NT2/D1 (cell line): ENCODE data around the gene PGLYRP3.
"Not testable (repeated sequence)": the region's sequence is repeated elsewhere in the genome, so short reads cannot be mapped to it uniquely, and the experiment has no call there.

Source experiments
- DNase-seq: peaks from one replicate; pipeline ENCODE4 v3.0.0-alpha.2; 2011; ENCODE audit warnings: low read depth, low spot score
- H3K27me3 ChIP-seq: 2 replicates; pipeline ENCODE4 v1.6.0; 2011; ENCODE audit warnings: mild to moderate bottlenecking; ENCODE audit not compliant: insufficient read length, insufficient read depth
- H3K36me3 ChIP-seq: 2 replicates; pipeline ENCODE4 v1.6.1; 2011; ENCODE audit warnings: mild to moderate bottlenecking, low read length, mixed read lengths; ENCODE audit not compliant: insufficient read depth, insufficient read length
- H3K4me1 ChIP-seq: 2 replicates; pipeline ENCODE4 v1.5.1; 2011; ENCODE audit not compliant: insufficient read depth, insufficient read length
- H3K4me3 ChIP-seq: 2 replicates; pipeline ENCODE4 v1.5.1; 2011; ENCODE audit warnings: low read depth; ENCODE audit not compliant: insufficient read length
- H3K9ac ChIP-seq: 2 replicates; pipeline ENCODE4 v1.6.0; 2011; ENCODE audit warnings: low read depth; ENCODE audit not compliant: insufficient read length
- H3K9me3 ChIP-seq: 2 replicates; pipeline ENCODE4 v1.5.1; 2011; ENCODE audit warnings: mild to moderate bottlenecking, low read length; ENCODE audit not compliant: insufficient read depth
- SUZ12 ChIP-seq: IDR thresholded peaks from 2 replicates; pipeline ENCODE4 v1.6.1; 2011; ENCODE audit not compliant: insufficient read length, insufficient read depth; ENCODE audit errors: extremely low read depth
- YY1 ChIP-seq: IDR thresholded peaks from 2 replicates; pipeline ENCODE4 v1.6.1; 2011; ENCODE audit not compliant: insufficient read length, insufficient read depth
- ZNF274 ChIP-seq: IDR thresholded peaks from 2 replicates; pipeline ENCODE4 v1.6.1; 2011; ENCODE audit warnings: mild to moderate bottlenecking, low read depth, low read length

PGLYRP3 gene

DNA sequence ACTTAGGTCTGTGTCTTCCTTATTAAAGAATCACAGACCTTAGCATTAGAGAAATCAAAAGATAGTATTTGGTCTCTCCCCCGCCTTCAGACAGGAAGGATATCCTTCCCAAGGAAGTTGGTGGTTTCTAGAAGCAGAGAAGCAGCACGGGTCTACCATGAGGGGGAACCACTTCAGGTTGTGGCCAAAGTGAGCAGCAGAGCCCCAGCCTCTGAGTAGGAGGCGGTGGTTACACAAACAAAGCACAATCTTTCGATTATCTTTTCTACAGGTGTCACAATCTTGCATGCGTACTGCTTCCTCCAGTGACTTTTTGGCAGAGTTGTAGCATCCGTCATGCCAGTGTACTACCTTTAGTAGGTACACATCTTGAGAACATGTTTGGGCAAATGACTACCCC, 27.1 kb upstream of the PGLYRP3 start:
- DNase-seq, result no peak
- Histone ChIP-seq H3K9ac (no peak overlapping the region), H3K4me3 (no peak overlapping the region), H3K27me3 (no peaks in the 10 kb centered on the region), H3K4me1 (peaks cover 9% of the 10 kb centered on the region), H3K36me3 (no peaks in the 10 kb centered on the region), H3K9me3 (no peaks in the 10 kb centered on the region; the same call in 1 of the 2 replicates)
- TF ChIP-seq ZNF274 (no peak), YY1 (no peak)

GRCh38 chr1:153337980-153338853, 25.5 kb upstream of the PGLYRP3 start:
- TF ChIP-seq YY1 (no peak), SUZ12 (no peak), ZNF274 (no peak)
- Histone ChIP-seq H3K9me3 (no peaks in the 10 kb centered on the region; the same call in 1 of the 2 replicates), H3K4me3 (no peak overlapping the region), H3K27me3 (no peaks in the 10 kb centered on the region), H3K36me3 (no peaks in the 10 kb centered on the region), H3K4me1 (no peaks in the 10 kb centered on the region), H3K9ac (no peak overlapping the region)
- DNase-seq, result no peak

GRCh38 chr1:153336650-153337049, 23.9 kb upstream of the PGLYRP3 start:
- TF ChIP-seq YY1, result no peak
- no peak for TF ChIP-seq ZNF274
- no peak for TF ChIP-seq SUZ12
- Histone ChIP-seq H3K36me3 (no peaks in the 10 kb centered on the region), H3K27me3 (no peaks in the 10 kb centered on the region), H3K4me1 (no peaks in the 10 kb centered on the region), H3K4me3 (no peak overlapping the region), H3K9ac (no peak overlapping the region), H3K9me3 (peaks cover 11% of the 10 kb centered on the region)
- no peak for DNase-seq

- TF ChIP-seq SUZ12, result no peak
- Histone ChIP-seq H3K27me3 (no peaks in the 10 kb centered on the region), H3K9me3 (peaks cover 13% of the 10 kb centered on the region), H3K4me3 (no peak overlapping the region), H3K36me3 (no peaks in the 10 kb centered on the region), H3K9ac (no peak overlapping the region), H3K4me1 (no peaks in the 10 kb centered on the region)
- DNase-seq, result no peak
Measured at GRCh38 chr1:153333902-153334301, 21.1 kb upstream of the PGLYRP3 start.

GRCh38 chr1:153324912-153325311, 12.2 kb upstream of the PGLYRP3 start:
- H3K9ac ChIP-seq, result no peak overlapping the region
- no peaks in the 10 kb centered on the region for H3K36me3 ChIP-seq
- DNase-seq, result no peak
- H3K4me3 ChIP-seq, result no peak overlapping the region
- peaks cover 42% of the 10 kb centered on the region for H3K9me3 ChIP-seq
- no peak for TF ChIP-seq YY1
- no peak for TF ChIP-seq ZNF274
- no peak for TF ChIP-seq SUZ12
- H3K27me3 ChIP-seq, result no peaks in the 10 kb centered on the region
- H3K4me1 ChIP-seq, result no peaks in the 10 kb centered on the region

DNA sequence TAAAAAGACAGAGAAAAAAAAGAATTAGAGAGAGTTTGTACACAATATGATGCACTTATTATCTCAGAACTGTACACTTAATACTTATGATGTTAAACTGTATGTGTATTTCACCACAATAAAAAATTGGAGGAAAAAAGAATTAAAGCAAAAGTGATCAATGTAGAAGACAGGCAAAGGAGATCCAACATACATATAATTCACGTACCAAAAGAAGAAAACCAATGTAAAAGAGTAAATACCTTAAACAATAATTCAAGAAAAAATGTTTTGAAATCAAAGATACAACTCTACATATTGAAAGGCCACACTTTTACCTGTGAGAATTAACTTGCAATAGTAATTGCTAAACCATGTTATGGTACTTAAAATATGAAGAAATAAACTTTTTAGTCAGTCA, 9.8 kb upstream of the PGLYRP3 start:
- peaks cover 32% of the 10 kb centered on the region for H3K9me3 ChIP-seq
- H3K36me3 ChIP-seq, result no peaks in the 10 kb centered on the region
- H3K4me3 ChIP-seq, result no peak overlapping the region
- no peak for DNase-seq
- no peaks in the 10 kb centered on the region for H3K27me3 ChIP-seq
- no peaks in the 10 kb centered on the region for H3K4me1 ChIP-seq
- TF ChIP-seq YY1 (no peak), ZNF274 (no peak), SUZ12 (no peak)
- H3K9ac ChIP-seq, result no peak overlapping the region

DNA sequence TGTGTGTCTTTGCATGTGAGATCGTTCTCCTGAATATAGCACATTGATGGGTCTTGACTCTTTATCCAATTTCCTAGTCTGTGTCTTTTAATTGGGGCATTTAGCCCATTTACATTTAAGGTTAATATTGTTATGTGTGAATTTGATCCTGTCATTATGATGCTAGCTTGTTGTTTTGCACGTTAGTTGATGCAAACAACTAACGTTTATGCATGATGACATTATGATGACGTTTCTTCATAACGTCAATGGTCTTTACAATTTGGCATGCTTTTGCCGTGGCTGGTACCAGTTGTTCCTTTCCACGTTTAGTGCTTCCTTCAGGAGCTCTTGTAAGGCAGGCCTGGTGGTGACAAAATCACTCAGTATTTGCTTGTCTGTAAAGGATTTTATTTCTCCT, 5.4 kb upstream of the PGLYRP3 start:
- not testable (repeated sequence) for H3K36me3 ChIP-seq, H3K4me1 ChIP-seq, H3K27me3 ChIP-seq, H3K4me3 ChIP-seq, DNase-seq, H3K9ac ChIP-seq
- peaks cover 13% of the 10 kb centered on the region for H3K9me3 ChIP-seq

DNA sequence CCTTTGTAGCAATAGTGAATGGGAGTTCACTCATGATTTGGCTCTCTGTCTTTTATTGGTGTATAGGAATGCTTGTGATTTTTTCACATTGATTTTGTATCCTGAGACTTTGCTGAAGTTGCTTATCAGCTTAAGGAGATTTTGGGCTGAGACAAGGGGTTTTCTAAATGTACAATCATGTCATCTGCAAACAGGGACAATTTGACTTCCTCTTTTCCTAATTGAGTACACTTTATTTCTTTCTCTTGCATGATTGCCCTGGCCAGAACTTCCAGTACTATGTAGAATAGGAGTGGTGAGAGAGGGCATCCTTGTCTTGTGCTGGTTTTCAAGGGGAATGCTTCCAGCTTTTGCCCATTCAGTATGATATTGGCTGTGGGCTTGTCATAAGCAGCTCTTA, 3.3 kb upstream of the PGLYRP3 start:
- H3K27me3 ChIP-seq, H3K36me3 ChIP-seq, H3K4me1 ChIP-seq, H3K9ac ChIP-seq, DNase-seq, H3K4me3 ChIP-seq, H3K9me3 ChIP-seq: not testable (repeated sequence)

GRCh38 chr1:153314388-153314787, 1.6 kb upstream of the PGLYRP3 start:
- not testable (repeated sequence) for H3K9me3 ChIP-seq, DNase-seq, H3K4me3 ChIP-seq, H3K36me3 ChIP-seq, H3K4me1 ChIP-seq, H3K27me3 ChIP-seq, H3K9ac ChIP-seq
